IMR-90 (cell line): Measurements from ENCODE around the gene S100A16. TPM values are rescaled to one million over a fixed set of nuclear protein-coding genes. Genes with fewer than 3 reads are reported as not detected.

Experiments
- ATAC-seq: fragments of 200-7000 bp; cut with Tn5 transposase; 2 replicates; pipeline ENCODE4 v1.9.1; 2020; ENCODE audit warnings: low read depth, mild to moderate bottlenecking, moderate library complexity
- BruUV-seq: library from RNA; stranded (reverse); fragments of 400-500 nt; replicated peaks from 2 replicates; lab custom pipeline; 2021; lab: Mats Ljungman, UMichigan
- CTCF ChIA-PET: fragments of 300-600 bp; formaldehyde crosslinking; extraction: SDS; loops from one replicate; lab custom pipeline; 2021; ENCODE audit warnings: antibody characterized with exemption; lab: Yijun Ruan, JAX
- POLR2A ChIA-PET: fragments of 300-600 bp; sonication (Branson Sonifier 250); formaldehyde crosslinking; loops from one replicate; lab custom pipeline; 2022; ENCODE audit warnings: antibody characterized with exemption; ENCODE audit not compliant: unreplicated experiment; lab: Charles Lee
- DNase-seq: peaks from one replicate; pipeline ENCODE4 v3.0.0; 2013
- H2AFZ ChIP-seq: replicated peaks from 2 replicates; pipeline ENCODE3; 2013; ENCODE audit warnings: low read length, mild to moderate bottlenecking; ENCODE audit not compliant: poor library complexity
- H2AK5ac ChIP-seq: 2 replicates; pipeline ENCODE4 v1.6.1; 2013; ENCODE audit warnings: low read depth, low read length, inconsistent platforms
- H2AK9ac ChIP-seq: replicated peaks from 2 replicates; pipeline ENCODE3; 2013; ENCODE audit warnings: mild to moderate bottlenecking, low read depth, low read length, moderate library complexity; ENCODE audit not compliant: poor library complexity
- H2BK120ac ChIP-seq: 2 replicates; pipeline ENCODE4 v1.6.1; 2013; ENCODE audit warnings: low read depth, low read length, inconsistent platforms
- H2BK15ac ChIP-seq: 3 replicates; pipeline ENCODE4 v1.6.1; 2013; ENCODE audit warnings: low read depth, low read length, inconsistent platforms
- H2BK20ac ChIP-seq: 2 replicates; pipeline ENCODE4 v1.6.1; 2013; ENCODE audit warnings: low read depth, mild to moderate bottlenecking, inconsistent platforms, low read length, moderate library complexity
- H2BK5ac ChIP-seq: 2 replicates; pipeline ENCODE4 v1.6.1; 2013; ENCODE audit warnings: mild to moderate bottlenecking, low read depth, low read length, inconsistent platforms; ENCODE audit not compliant: poor library complexity, severe bottlenecking
- H3K14ac ChIP-seq: replicated peaks from 2 replicates; pipeline ENCODE4 v1.6.1; 2013; ENCODE audit warnings: low read depth, low read length, inconsistent platforms
- H3K18ac ChIP-seq: 2 replicates; pipeline ENCODE4 v1.6.1; 2013; ENCODE audit warnings: low read depth, low read length, control low read depth
- H3K23ac ChIP-seq: 2 replicates; pipeline ENCODE4 v1.6.1; 2013; ENCODE audit warnings: low read depth, low read length, inconsistent platforms
- H3K27ac ChIP-seq: 2 replicates; pipeline ENCODE4 v1.5.1; 2013; ENCODE audit warnings: mild to moderate bottlenecking, control low read depth, low read length; ENCODE audit not compliant: insufficient read depth
- H3K27me3 ChIP-seq: 2 replicates; pipeline ENCODE4 v1.6.1; 2013; ENCODE audit warnings: low read length; ENCODE audit not compliant: control insufficient read depth, insufficient read depth
- H3K36me3 ChIP-seq: 2 replicates; pipeline ENCODE4 v1.6.1; 2013; ENCODE audit warnings: low read length, mixed read lengths; ENCODE audit not compliant: control insufficient read depth, insufficient read depth
- H3K4ac ChIP-seq: 2 replicates; pipeline ENCODE4 v1.6.1; 2013; ENCODE audit warnings: low read depth, low read length, inconsistent platforms
- H3K4me1 ChIP-seq: 2 replicates; pipeline ENCODE4 v1.6.1; 2013; ENCODE audit warnings: low read length, mixed read lengths; ENCODE audit not compliant: control insufficient read depth, insufficient read depth
- H3K4me2 ChIP-seq: 2 replicates; pipeline ENCODE4 v1.6.1; 2013; ENCODE audit warnings: low read depth, mild to moderate bottlenecking, control low read depth, low read length, moderate library complexity
- H3K4me3 ChIP-seq: 2 replicates; pipeline ENCODE4 v1.5.1; 2013; ENCODE audit warnings: low read depth, mild to moderate bottlenecking, control low read depth, low read length, moderate library complexity; ENCODE audit not compliant: insufficient read depth
- H3K56ac ChIP-seq: 2 replicates; pipeline ENCODE4 v1.6.1; 2013; ENCODE audit warnings: low read length, inconsistent platforms; ENCODE audit not compliant: insufficient read depth; ENCODE audit errors: extremely low read depth
- H3K79me1 ChIP-seq, 2 experiments: 2 replicates each; pipeline ENCODE4 v1.6.1; 2013; ENCODE audit warnings: low read length in 2 of 2, inconsistent platforms in 1 of 2, low read depth in 1 of 2
- H3K9ac ChIP-seq: 2 replicates; pipeline ENCODE4 v1.6.1; 2013; ENCODE audit warnings: low read depth, low read length, control low read depth
- H3K9me1 ChIP-seq: 2 replicates; pipeline ENCODE4 v1.6.1; 2013; ENCODE audit warnings: low read length, inconsistent platforms; ENCODE audit not compliant: insufficient read depth
- H3K9me3 ChIP-seq: 2 replicates; pipeline ENCODE4 v1.6.1; 2013; ENCODE audit warnings: low read length; ENCODE audit not compliant: control insufficient read depth, insufficient read depth
- H4K20me1 ChIP-seq: 2 replicates; pipeline ENCODE4 v1.6.1; 2013; ENCODE audit warnings: low read length, inconsistent platforms; ENCODE audit not compliant: insufficient read depth
- H4K5ac ChIP-seq: 2 replicates; pipeline ENCODE4 v1.6.1; 2013; ENCODE audit warnings: mild to moderate bottlenecking, low read depth, low read length, control low read depth
- H4K8ac ChIP-seq, 2 experiments: 2 replicates each; pipeline ENCODE4 v1.6.1; 2013; ENCODE audit warnings: low read depth in 2 of 2, low read length in 2 of 2, control low read depth in 1 of 2, inconsistent platforms in 1 of 2
- H4K91ac ChIP-seq: 2 replicates; pipeline ENCODE4 v1.6.1; 2013; ENCODE audit warnings: low read depth, low read length, inconsistent platforms; ENCODE audit not compliant: insufficient read depth
- BHLHE40 ChIP-seq: fragments of 150-350 bp; IDR thresholded peaks from 2 replicates; pipeline ENCODE4 v1.6.1; 2016; ENCODE audit warnings: mild to moderate bottlenecking, low read depth, low read length
- CEBPB ChIP-seq: IDR thresholded peaks from 2 replicates; pipeline ENCODE4 v1.6.1; 2012; ENCODE audit warnings: low read depth, low read length, improper control_type of control experiment
- CHD1 ChIP-seq: IDR thresholded peaks from 2 replicates; pipeline ENCODE4 v1.6.1; 2012; ENCODE audit warnings: low read depth, low read length, improper control_type of control experiment
- CTCF ChIP-seq: conservative IDR thresholded peaks from 2 replicates; pipeline ENCODE4 v1.5.1; 2012; ENCODE audit warnings: mild to moderate bottlenecking, low read depth, low read length, improper control_type of control experiment
- ELK1 ChIP-seq: fragments of 150-350 bp; IDR thresholded peaks from 2 replicates; pipeline ENCODE4 v1.6.1; 2016; ENCODE audit warnings: low read depth, mild to moderate bottlenecking, low read length, moderate library complexity, borderline replicate concordance
- FOS ChIP-seq: fragments of 150-350 bp; IDR thresholded peaks from 2 replicates; pipeline ENCODE4 v1.6.1; 2016; ENCODE audit warnings: low read depth, low read length
- MAFK ChIP-seq: IDR thresholded peaks from 2 replicates; pipeline ENCODE4 v1.6.1; 2012; ENCODE audit warnings: low read depth, low read length, improper control_type of control experiment
- MAZ ChIP-seq: IDR thresholded peaks from 2 replicates; pipeline ENCODE4 v1.6.1; 2012; ENCODE audit warnings: low read depth, mild to moderate bottlenecking, low read length, improper control_type of control experiment, moderate library complexity, borderline replicate concordance
- MXI1 ChIP-seq: IDR thresholded peaks from 2 replicates; pipeline ENCODE4 v1.6.1; 2012; ENCODE audit warnings: low read depth, mild to moderate bottlenecking, low read length, moderate library complexity, borderline replicate concordance
- NFE2L2 ChIP-seq: fragments of 150-350 bp; IDR thresholded peaks from 2 replicates; pipeline ENCODE4 v1.6.1; 2016; ENCODE audit warnings: low read depth, mild to moderate bottlenecking, low read length
- POLR2A ChIP-seq: IDR thresholded peaks from 2 replicates; pipeline ENCODE4 v1.6.1; 2012; ENCODE audit warnings: mild to moderate bottlenecking, low read depth, low read length
- RAD21 ChIP-seq: IDR thresholded peaks from 2 replicates; pipeline ENCODE4 v1.6.1; 2012; ENCODE audit warnings: low read length, improper control_type of control experiment
- RCOR1 ChIP-seq: IDR thresholded peaks from 2 replicates; pipeline ENCODE4 v1.6.1; 2012; ENCODE audit warnings: mild to moderate bottlenecking, low read length, improper control_type of control experiment; ENCODE audit not compliant: insufficient replicate concordance
- RFX5 ChIP-seq: IDR thresholded peaks from 2 replicates; pipeline ENCODE4 v1.8.0; 2012; ENCODE audit warnings: low read depth, mild to moderate bottlenecking, low read length, moderate library complexity
- SMC3 ChIP-seq: fragments of 150-350 bp; IDR thresholded peaks from 2 replicates; pipeline ENCODE4 v1.6.1; 2016; ENCODE audit warnings: low read depth, mild to moderate bottlenecking, antibody characterized with exemption, low read length, moderate library complexity
- USF2 ChIP-seq: fragments of 150-350 bp; IDR thresholded peaks from 2 replicates; pipeline ENCODE4 v1.6.1; 2017; ENCODE audit warnings: mild to moderate bottlenecking, antibody characterized with exemption, low read length, low read depth
- WGBS, 2 experiments: methylation state at CpG; one replicate each; pipeline versions ENCODE4 v1.1.5 to v1.1.7; 2013; ENCODE audit warnings: missing lambda C conversion rate in 2 of 2; ENCODE audit not compliant: insufficient read length in 1 of 2; ENCODE audit errors: extremely low coverage in 2 of 2; 5-methylcytosine and 5-hydroxymethylcytosine counted together
- dilution Hi-C: fragments of 300-500 bp; cut with HindIII; formaldehyde crosslinking; loops from one replicate; pipeline ENCODE4 v1.14.3; 2018; ENCODE audit warnings: low sequenced_read_pairs; ENCODE audit not compliant: unreplicated experiment
- in situ Hi-C: fragments of 300-500 bp; cut with MboI; formaldehyde crosslinking; loops from 3 replicates; pipeline ENCODE4 v1.14.3; 2019; ENCODE audit warnings: low sequenced_read_pairs, inconsistent platforms, mixed read lengths
- intact Hi-C: fragments of 100-400 bp; cut with micrococcal nuclease; formaldehyde crosslinking; loops from 2 replicates; pipeline ENCODE4 v1.10.0; 2022
- polyA plus RNA-seq, 3 experiments: library from polyadenylated mRNA; depleted of rRNA; stranded (reverse); fragments of >200 nt; gene quantifications; 2 replicates each; pipeline ENCODE4 v1.2.3, GENCODE V29; 2012; ENCODE audit warnings: low replicate concordance in 1 of 3
- total RNA-seq: library from RNA; depleted of rRNA; stranded (reverse); fragments of >200 nt; gene quantifications from 2 replicates; pipeline ENCODE4 v1.2.3, GENCODE V29; 2012

S100A16 gene
- total and polyA plus RNA-seq, 2 of the 4 experiments (the other 2 are of a cell fraction) = 201 to 515 TPM

GRCh38 chr1:153642161-153642560 lies 29.2 kb upstream of the S100A16 start:
- Histone ChIP-seq H2AFZ (no peak overlapping the region), H3K9ac (no peak overlapping the region), H3K27me3 (no peaks in the 10 kb centered on the region), H3K36me3 (peaks cover 62% of the 10 kb centered on the region), H3K4me2 (no peak overlapping the region), H2AK5ac (no peak overlapping the region), H3K79me1 (peaks cover 31 to 75% of the 10 kb centered on the region in 2 experiments), H4K8ac (no peak overlapping the region), H3K4me3 (no peak overlapping the region), H4K91ac (no peak overlapping the region), H3K14ac (no peak overlapping the region), H3K4ac (no peak overlapping the region), H3K56ac (no peak overlapping the region), H3K27ac (no peak overlapping the region), H4K20me1 (peaks cover 16% of the 10 kb centered on the region), H3K9me1 (0 out of 2 replicates have a peak, but pooled peaks cover 2% of the 10 kb centered on the region), H3K18ac (no peak overlapping the region), H2AK9ac (no peak overlapping the region), H3K4me1 (no peaks in the 10 kb centered on the region), H2BK20ac (no peak overlapping the region), H4K5ac (no peak overlapping the region), H3K23ac (no peak overlapping the region), H3K9me3 (no peaks in the 10 kb centered on the region), H2BK120ac (no peak overlapping the region), H2BK15ac (no peak overlapping the region), H2BK5ac (no peak overlapping the region)
- ATAC-seq = no peak
- no peak for DNase-seq
- no peak for TF ChIP-seq MXI1
- no peak for TF ChIP-seq CTCF
- TF ChIP-seq CEBPB = no peak
- TF ChIP-seq MAFK = no peak
- TF ChIP-seq MAZ = no peak
- TF ChIP-seq FOS = no peak
- TF ChIP-seq POLR2A = no peak
- no peak for TF ChIP-seq SMC3
- no peak for TF ChIP-seq BHLHE40
- TF ChIP-seq RAD21 = no peak
- TF ChIP-seq RCOR1 = no peak
- no peak for TF ChIP-seq USF2
- no peak for TF ChIP-seq CHD1
- TF ChIP-seq NFE2L2 = no peak
- no peak for TF ChIP-seq RFX5
- TF ChIP-seq ELK1 = no peak
- CTCF ChIA-PET = no interaction called here
- POLR2A ChIA-PET = no interaction called here
- BruUV-seq = no TSS peak
- intact Hi-C loops = no loop called here
- in situ Hi-C loops = loop anchor here (10.0 kb wide), 1 partner anchor 127 kb away; no protein-coding TSS in a partner anchor
- dilution Hi-C loops = no loop called here
- 96% methylated on average over 6 of the region's 11 CpGs; no CpG with 5 or more reads in 1 of the 2 experiments for WGBS, 2 experiments
